ENCODE data around the gene ACVR1. TPM values are rescaled to one million over a fixed set of nuclear protein-coding genes. Genes with fewer than 3 reads are reported as not detected.
"Not testable (repeated sequence)": the region's sequence is repeated elsewhere in the genome, so short reads cannot be mapped to it uniquely, and the experiment has no call there.

Gene ACVR1
- total RNA-seq, 1 donor from 2014 or later, result 36.3 TPM

DNA sequence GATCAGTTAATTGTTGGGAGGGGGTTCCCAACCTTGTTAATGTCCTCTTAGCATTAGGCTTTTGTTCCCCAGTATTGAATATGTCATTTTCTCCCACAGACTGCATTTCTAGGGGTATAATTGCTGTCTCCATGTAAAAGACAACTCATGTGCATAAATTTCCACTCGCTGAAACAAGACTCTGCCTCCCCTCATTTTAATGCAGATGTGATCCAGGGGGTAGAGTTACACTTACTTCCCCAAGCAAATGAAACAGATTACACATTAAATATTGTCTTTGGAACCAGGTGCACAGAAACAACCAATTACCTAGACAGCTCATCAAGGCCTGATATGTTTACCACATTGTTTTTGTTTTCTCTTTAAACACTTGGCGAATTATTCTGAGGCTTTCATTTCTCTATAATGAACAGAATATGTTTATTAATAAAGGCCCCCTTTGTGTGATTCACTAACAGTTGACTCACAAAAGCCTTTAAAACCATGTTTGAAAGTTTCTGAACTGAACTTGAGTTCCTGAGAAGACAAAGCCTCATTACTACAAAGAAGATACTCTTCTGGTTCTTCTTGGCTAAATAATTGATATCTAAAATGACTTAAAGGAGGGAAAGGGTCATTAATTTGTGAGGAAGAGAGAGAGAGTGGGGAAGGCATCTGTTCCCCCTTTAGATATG is 15.0 kb upstream of the ACVR1 start:
- Mint-ChIP-seq H3K27me3 (ENCODE audit: unreplicated experiment) (no peaks in the 10 kb centered on the region), H3K4me1 (ENCODE audit: low read depth, unreplicated experiment) (peaks cover 8% of the 10 kb centered on the region), H3K9me3 (ENCODE audit: unreplicated experiment) (no peaks in the 10 kb centered on the region), H3K4me3 (ENCODE audit: unreplicated experiment) (no peak overlapping the region), H3K27ac (ENCODE audit: unreplicated experiment) (no peak overlapping the region), H3K36me3 (ENCODE audit: unreplicated experiment) (no peaks in the 10 kb centered on the region)
- TF ChIP-seq, protein P1, sequence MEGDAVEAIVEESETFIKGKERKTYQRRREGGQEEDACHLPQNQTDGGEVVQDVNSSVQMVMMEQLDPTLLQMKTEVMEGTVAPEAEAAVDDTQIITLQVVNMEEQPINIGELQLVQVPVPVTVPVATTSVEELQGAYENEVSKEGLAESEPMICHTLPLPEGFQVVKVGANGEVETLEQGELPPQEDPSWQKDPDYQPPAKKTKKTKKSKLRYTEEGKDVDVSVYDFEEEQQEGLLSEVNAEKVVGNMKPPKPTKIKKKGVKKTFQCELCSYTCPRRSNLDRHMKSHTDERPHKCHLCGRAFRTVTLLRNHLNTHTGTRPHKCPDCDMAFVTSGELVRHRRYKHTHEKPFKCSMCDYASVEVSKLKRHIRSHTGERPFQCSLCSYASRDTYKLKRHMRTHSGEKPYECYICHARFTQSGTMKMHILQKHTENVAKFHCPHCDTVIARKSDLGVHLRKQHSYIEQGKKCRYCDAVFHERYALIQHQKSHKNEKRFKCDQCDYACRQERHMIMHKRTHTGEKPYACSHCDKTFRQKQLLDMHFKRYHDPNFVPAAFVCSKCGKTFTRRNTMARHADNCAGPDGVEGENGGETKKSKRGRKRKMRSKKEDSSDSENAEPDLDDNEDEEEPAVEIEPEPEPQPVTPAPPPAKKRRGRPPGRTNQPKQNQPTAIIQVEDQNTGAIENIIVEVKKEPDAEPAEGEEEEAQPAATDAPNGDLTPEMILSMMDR (IDR thresholded peaks at IDR 0.05; ENCODE audit: partially characterized antibody, unreplicated experiment), result no peak
- no peak for DNase-seq

DNA sequence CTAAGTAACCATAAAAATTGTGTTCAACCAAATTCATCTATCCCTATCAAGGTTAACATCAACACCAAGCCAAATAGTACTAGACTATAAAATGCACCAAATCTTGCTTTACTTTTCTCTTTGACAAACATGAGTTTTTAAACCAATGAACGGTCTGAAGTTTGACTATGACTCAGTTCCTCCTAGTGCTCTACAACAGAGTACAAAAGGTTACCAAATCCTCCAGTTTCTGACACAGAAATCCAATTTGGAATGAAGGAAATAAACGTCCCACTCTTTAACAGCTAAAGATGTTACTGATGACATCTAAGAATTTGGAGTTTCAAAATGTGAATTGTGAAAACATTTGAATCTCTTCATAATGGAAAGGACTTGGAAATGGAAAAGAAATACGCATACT is 11.8 kb upstream of the ACVR1 start:
- Mint-ChIP-seq H3K27me3 (ENCODE audit: unreplicated experiment) (no peaks in the 10 kb centered on the region), H3K9me3 (ENCODE audit: unreplicated experiment) (no peaks in the 10 kb centered on the region), H3K27ac (ENCODE audit: unreplicated experiment) (no peak overlapping the region), H3K4me3 (ENCODE audit: unreplicated experiment) (no peak overlapping the region), H3K36me3 (ENCODE audit: unreplicated experiment) (peaks cover 5% of the 10 kb centered on the region), H3K4me1 (ENCODE audit: low read depth, unreplicated experiment) (peaks cover 3% of the 10 kb centered on the region)
- TF ChIP-seq, protein P1 (IDR thresholded peaks at IDR 0.05; ENCODE audit: partially characterized antibody, unreplicated experiment), result no peak
- DNase-seq, result no peak

DNA sequence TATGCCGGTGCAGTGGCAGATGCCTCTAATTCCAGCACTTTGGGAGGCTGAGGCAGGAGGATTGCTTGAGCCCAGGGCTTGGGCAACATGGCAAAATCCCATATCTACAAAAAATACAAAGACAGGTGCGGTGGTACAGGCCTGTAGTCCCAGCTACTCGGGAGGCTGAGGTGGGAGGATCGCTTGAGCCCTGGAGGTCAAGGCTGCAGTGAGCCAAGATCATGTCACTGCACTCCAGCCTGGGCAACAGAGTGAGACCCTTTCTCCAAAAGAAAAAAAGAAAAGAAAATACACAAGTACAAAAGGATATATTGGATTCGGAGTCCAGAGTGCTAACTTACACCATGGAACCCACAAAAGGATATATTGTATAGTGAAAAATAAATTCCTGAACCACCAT is 8.4 kb upstream of the ACVR1 start:
- not testable (repeated sequence) for H3K27ac Mint-ChIP-seq (ENCODE audit: unreplicated experiment); H3K9me3 Mint-ChIP-seq (ENCODE audit: unreplicated experiment); DNase-seq; H3K27me3 Mint-ChIP-seq (ENCODE audit: unreplicated experiment); H3K36me3 Mint-ChIP-seq (ENCODE audit: unreplicated experiment); H3K4me3 Mint-ChIP-seq (ENCODE audit: unreplicated experiment); H3K4me1 Mint-ChIP-seq (ENCODE audit: low read depth, unreplicated experiment)

DNA sequence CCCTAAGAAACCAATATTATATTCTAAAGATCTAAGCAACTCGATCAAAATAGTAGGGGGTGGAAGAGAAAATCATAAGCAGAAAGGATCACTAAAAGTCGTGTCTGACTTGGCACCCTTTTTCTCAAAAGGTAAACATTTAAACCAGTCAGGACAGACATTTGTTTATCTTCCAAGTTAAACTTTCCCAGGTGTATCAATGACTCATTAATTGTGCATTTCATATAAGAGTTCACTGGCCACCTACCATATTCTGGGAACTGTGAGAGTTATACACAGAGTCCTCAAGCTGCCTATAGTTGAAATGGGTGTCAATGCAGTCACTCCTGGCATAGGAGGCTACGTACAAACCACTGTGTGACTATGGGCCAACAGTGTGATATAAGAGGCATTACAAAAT is 4.8 kb upstream of the ACVR1 start:
- TF ChIP-seq, protein P1 (IDR thresholded peaks at IDR 0.05; ENCODE audit: partially characterized antibody, unreplicated experiment), result no peak
- DNase-seq, result no peak

DNA sequence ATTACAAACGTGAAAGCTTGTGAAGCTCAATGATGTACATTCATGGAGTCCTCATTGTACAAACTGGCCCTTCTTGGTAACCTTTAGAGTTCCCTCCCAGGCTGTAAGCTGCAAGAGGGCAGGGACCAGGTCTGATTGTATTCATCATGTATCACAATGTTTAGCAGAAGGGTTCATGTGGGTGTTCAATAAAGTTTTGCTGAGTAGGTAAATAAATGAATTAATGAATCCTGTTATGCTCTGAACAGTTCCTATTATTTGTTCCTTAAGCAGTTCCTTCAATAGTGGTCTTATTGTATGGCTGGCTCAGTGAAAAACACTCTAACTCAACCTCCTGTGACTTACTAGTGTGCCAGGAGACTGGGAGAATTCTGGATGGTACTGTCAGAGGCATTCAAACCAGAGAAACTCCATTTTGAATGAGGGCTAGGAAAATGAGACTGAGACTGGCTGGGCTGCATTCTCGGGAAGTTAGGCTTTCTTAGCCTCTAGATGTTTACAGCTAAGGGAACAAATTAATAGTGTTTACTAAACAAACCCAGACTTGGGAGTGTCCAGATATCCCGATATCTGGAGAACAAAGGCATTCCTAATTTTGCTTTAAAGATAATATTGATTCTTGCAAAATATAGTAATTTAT is 1.8 kb upstream of the ACVR1 start:
- no peak for DNase-seq

More for the DNA sequence above, 4.8 kb upstream of the ACVR1 start:
- peaks cover 5% of the 10 kb centered on the region for H3K36me3 Mint-ChIP-seq (ENCODE audit: unreplicated experiment)
- no peak overlapping the region for H3K4me3 Mint-ChIP-seq (ENCODE audit: unreplicated experiment)
- H3K4me1 Mint-ChIP-seq (ENCODE audit: low read depth, unreplicated experiment), result peaks cover 5% of the 10 kb centered on the region
- no peaks in the 10 kb centered on the region for H3K27me3 Mint-ChIP-seq (ENCODE audit: unreplicated experiment)
- no peak overlapping the region for H3K27ac Mint-ChIP-seq (ENCODE audit: unreplicated experiment)
- no peaks in the 10 kb centered on the region for H3K9me3 Mint-ChIP-seq (ENCODE audit: unreplicated experiment)

More for the DNA sequence above, 1.8 kb upstream of the ACVR1 start:
- Mint-ChIP-seq H3K27me3 (ENCODE audit: unreplicated experiment) (peaks cover 2% of the 10 kb centered on the region), H3K4me3 (ENCODE audit: unreplicated experiment) (peak overlapping the region; percentile 90), H3K27ac (ENCODE audit: unreplicated experiment) (no peak overlapping the region), H3K4me1 (ENCODE audit: low read depth, unreplicated experiment) (peaks cover 8% of the 10 kb centered on the region), H3K36me3 (ENCODE audit: unreplicated experiment) (no peaks in the 10 kb centered on the region), H3K9me3 (ENCODE audit: unreplicated experiment) (peaks cover 4% of the 10 kb centered on the region)
- TF ChIP-seq, protein P1 (IDR thresholded peaks at IDR 0.05; ENCODE audit: partially characterized antibody, unreplicated experiment), result no peak

Data from glutamatergic neuron (in vitro differentiated cells).